Caco-2 (cell line): ENCODE data around the gene COX4I2. TPM values are rescaled to one million over a fixed set of nuclear protein-coding genes. Genes with fewer than 3 reads are reported as not detected.

Experiments used
- BruUV-seq: library from RNA; stranded (reverse); fragments of 400-500 nt; replicated peaks from 2 replicates; lab custom pipeline; 2021; lab: Mats Ljungman, UMichigan
- CTCF ChIA-PET: fragments of 300-600 bp; sonication (Branson Sonifier 250); formaldehyde crosslinking; loops from one replicate; lab custom pipeline; 2022; ENCODE audit warnings: antibody characterized with exemption; lab: Charles Lee
- POLR2A ChIA-PET: fragments of 300-600 bp; sonication (Branson Sonifier 250); formaldehyde crosslinking; loops from one replicate; lab custom pipeline; 2022; ENCODE audit warnings: antibody characterized with exemption; lab: Charles Lee
- DNase-seq, 2 experiments: peaks; one replicate each; pipeline versions ENCODE4 v3.0.0 to v3.0.0-alpha.2; 2020 to 2022
- H3K27me3 ChIP-seq: replicated peaks from 2 replicates; pipeline ENCODE4 v1.6.0; 2011; ENCODE audit warnings: low read length; ENCODE audit not compliant: control insufficient read depth, insufficient read depth
- H3K36me3 ChIP-seq: 2 replicates; pipeline ENCODE4 v1.5.1; 2011; ENCODE audit warnings: low read length; ENCODE audit not compliant: control insufficient read depth, insufficient read depth
- H3K4me1 ChIP-seq: fragments of 250-450 bp; sonication (Bioruptor Pico); 2 replicates; pipeline ENCODE4 v1.5.1; 2020; ENCODE audit warnings: mild to moderate bottlenecking
- H3K4me3 ChIP-seq: 2 replicates; pipeline ENCODE4 v1.5.1; 2011; ENCODE audit warnings: low read depth, mild to moderate bottlenecking, control low read depth, low read length
- H3K9me3 ChIP-seq: fragments of 250-450 bp; sonication (Bioruptor Pico); 2 replicates; pipeline ENCODE4 v1.5.1; 2020; ENCODE audit warnings: mild to moderate bottlenecking, moderate library complexity
- H3K27ac Mint-ChIP-seq: one replicate; pipeline ENCODE4 v1.8.0; 2022; ENCODE audit warnings: mixed read lengths; ENCODE audit not compliant: unreplicated experiment
- H3K27me3 Mint-ChIP-seq: one replicate; pipeline ENCODE4 v1.8.0; 2022; ENCODE audit warnings: mixed read lengths; ENCODE audit not compliant: insufficient read depth, unreplicated experiment
- H3K36me3 Mint-ChIP-seq: one replicate; pipeline ENCODE4 v1.8.0; 2022; ENCODE audit warnings: mild to moderate bottlenecking, mixed read lengths; ENCODE audit not compliant: insufficient read depth, unreplicated experiment
- H3K4me1 Mint-ChIP-seq: one replicate; pipeline ENCODE4 v1.8.0; 2022; ENCODE audit warnings: low read depth, mixed read lengths; ENCODE audit not compliant: unreplicated experiment
- H3K4me3 Mint-ChIP-seq: one replicate; pipeline ENCODE4 v1.8.0; 2022; ENCODE audit warnings: mild to moderate bottlenecking, moderate library complexity, mixed read lengths; ENCODE audit not compliant: unreplicated experiment
- H3K9me3 Mint-ChIP-seq: one replicate; pipeline ENCODE4 v1.8.0; 2022; ENCODE audit warnings: mixed read lengths; ENCODE audit not compliant: unreplicated experiment
- CTCF ChIP-seq, 2 experiments: fragments of 200-600 bp in 1 of 2; IDR thresholded peaks; 1 replicate in 1 of 2; 2 replicates in 1 of 2; pipeline versions ENCODE4 v1.5.1 to v1.8.0; 2011 to 2022; ENCODE audit warnings: antibody characterized with exemption in 1 of 2, control low read depth in 1 of 2, inconsistent platforms in 1 of 2, low read depth in 1 of 2, low read length in 1 of 2, mild to moderate bottlenecking in 1 of 2, moderate library complexity in 1 of 2; ENCODE audit not compliant: insufficient read depth in 1 of 2, severe bottlenecking in 1 of 2, unreplicated experiment in 1 of 2
- intact Hi-C: fragments of 100-400 bp; cut with micrococcal nuclease; formaldehyde crosslinking; loops from one replicate; pipeline ENCODE4 v1.10.0; 2022; ENCODE audit not compliant: unreplicated experiment
- total RNA-seq: library from RNA; stranded (reverse); gene quantifications from 2 replicates; pipeline ENCODE4 v1.2.3, GENCODE V29; 2022

COX4I2 gene
- total RNA-seq, 1 experiment from 2014 or later = not detected

- H3K36me3 ChIP-seq = no peaks in the 10 kb centered on the region
- no peak for TF ChIP-seq CTCF (IDR thresholded peaks at IDR 0.05; ENCODE audit: insufficient read depth in 1 of 2, low read depth in 1 of 2, low read length in 1 of 2, severe bottlenecking in 1 of 2, unreplicated experiment in 1 of 2)
- peak within 1 kb of the TSS; percentile 63 for H3K4me3 ChIP-seq
- no peaks in the 10 kb centered on the region for H3K9me3 ChIP-seq
- H3K36me3 Mint-ChIP-seq = peaks cover 65% of the 10 kb centered on the region
- intact Hi-C loops = no loop called here
- ChIA-PET CTCF (interaction anchor here (1.0 to 13.0 kb wide), 6 partner anchors 7 to 118 kb away, joined by 3 to 1708 read pairs (median 7); no protein-coding TSS in a partner anchor), POLR2A (interaction anchor here (0.6 to 4.3 kb wide), 26 partner anchors 8 to 1307 kb away, joined by 3 to 306 read pairs (median 7); partner anchors contain the start of gene BCL2L1)
- no peaks in the 10 kb centered on the region for H3K9me3 Mint-ChIP-seq
- peaks cover 49% of the 10 kb centered on the region for H3K4me1 Mint-ChIP-seq
- H3K27me3 Mint-ChIP-seq = no peaks in the 10 kb centered on the region
- peak within 1 kb of the TSS; percentile 98 for H3K27ac Mint-ChIP-seq
- BruUV-seq = TSS peak; percentile 92
- peak; percentile 100 for DNase-seq
- H3K27me3 ChIP-seq = no peaks in the 10 kb centered on the region
- peak within 1 kb of the TSS; percentile 88 for H3K4me3 Mint-ChIP-seq
- peaks cover 54% of the 10 kb centered on the region for H3K4me1 ChIP-seq
These were observed 32.4 kb upstream of the COX4I2 start, which contains the start of gene ID1 for GRCh38 chr20:31605031-31605901. Gene ID1, plus strand, starts transcription at chr20:31605289. Its CDS starts 99 bp downstream, at chr20:31605388.

GRCh38 chr20:31605902-31606803 is 31.6 kb upstream of the COX4I2 start:
- Mint-ChIP-seq H3K9me3 (no peaks in the 10 kb centered on the region), H3K4me1 (peaks cover 58% of the 10 kb centered on the region), H3K36me3 (peaks cover 71% of the 10 kb centered on the region), H3K4me3 (peak overlapping the region; percentile 88), H3K27ac (peak overlapping the region; percentile 98), H3K27me3 (no peaks in the 10 kb centered on the region)
- Histone ChIP-seq H3K27me3 (no peaks in the 10 kb centered on the region), H3K4me1 (peaks cover 63% of the 10 kb centered on the region), H3K36me3 (no peaks in the 10 kb centered on the region), H3K4me3 (peak overlapping the region; percentile 63), H3K9me3 (no peaks in the 10 kb centered on the region)
- POLR2A ChIA-PET = interaction anchor here (1.0 to 4.3 kb wide), 12 partner anchors 13 to 117 kb away, joined by 4 to 306 read pairs (median 14); partner anchors contain the start of gene BCL2L1
- intact Hi-C loops = no loop called here
- CTCF ChIA-PET = interaction anchor here (0.7 to 13.0 kb wide), 6 partner anchors 11 to 117 kb away, joined by 3 to 1708 read pairs (median 4); no protein-coding TSS in a partner anchor
- TF ChIP-seq CTCF (IDR thresholded peaks at IDR 0.05; ENCODE audit: insufficient read depth in 1 of 2, low read depth in 1 of 2, low read length in 1 of 2, severe bottlenecking in 1 of 2, unreplicated experiment in 1 of 2) = no peak
- peak; percentile 66 to 68 for DNase-seq
- no TSS peak for BruUV-seq
